BJ (cell line): ENCODE measurements around the gene LUC7L3. TPM values are rescaled to one million over a fixed set of nuclear protein-coding genes. Genes with fewer than 3 reads are reported as not detected.

Experiments
- CTCF ChIA-PET: fragments of 350-600 bp; formaldehyde crosslinking; extraction: SDS; loops from one replicate; lab custom pipeline; 2021; ENCODE audit warnings: antibody characterized with exemption, inconsistent platforms; lab: Yijun Ruan, JAX
- POLR2A ChIA-PET: fragments of 300-600 bp; sonication (Branson Sonifier 250); formaldehyde crosslinking; extraction: SDS; loops from one replicate; lab custom pipeline; 2021; ENCODE audit warnings: antibody characterized with exemption; lab: Charles Lee
- DNase-seq: peaks from one replicate; pipeline ENCODE4 v3.0.0-alpha.2; 2011; ENCODE audit warnings: low read depth
- H3K27me3 ChIP-seq: 2 replicates; pipeline ENCODE4 v1.6.0; 2011; ENCODE audit warnings: low read length; ENCODE audit not compliant: control insufficient read depth, insufficient read depth
- H3K36me3 ChIP-seq: 2 replicates; pipeline ENCODE4 v1.5.1; 2011; ENCODE audit warnings: low read length; ENCODE audit not compliant: control insufficient read depth, insufficient read depth
- H3K4me3 ChIP-seq: 2 replicates; pipeline ENCODE4 v1.5.1; 2011; ENCODE audit warnings: low read depth, mild to moderate bottlenecking, control low read depth, low read length
- CTCF ChIP-seq: IDR thresholded peaks from 2 replicates; pipeline ENCODE4 v1.5.1; 2011; ENCODE audit warnings: low read depth, mild to moderate bottlenecking, control low read depth, inconsistent platforms, low read length, moderate library complexity; ENCODE audit not compliant: insufficient read depth
- polyA plus RNA-seq: library from polyadenylated mRNA; depleted of rRNA; stranded (reverse); fragments of >200 nt; gene quantifications from 2 replicates; pipeline ENCODE4 v1.2.3, GENCODE V29; 2011

LUC7L3 gene
- polyA plus RNA-seq, 1 experiment: 55.6 TPM

- Histone ChIP-seq H3K27me3 (no peaks in the 10 kb centered on the region), H3K36me3 (peaks cover 13% of the 10 kb centered on the region), H3K4me3 (no peak overlapping the region)
- POLR2A ChIA-PET: no interaction called here
- TF ChIP-seq CTCF: no peak
- CTCF ChIA-PET: no interaction called here
- DNase-seq: no peak
Measured at GRCh38 chr17:50749245-50749644, 29.8 kb downstream of the LUC7L3 start.

- peaks cover 6% of the 10 kb centered on the region for H3K36me3 ChIP-seq
- H3K27me3 ChIP-seq: no peaks in the 10 kb centered on the region
- no peak for DNase-seq
- ChIA-PET POLR2A (no interaction called here), CTCF (no interaction called here)
- TF ChIP-seq CTCF: no peak
- no peak overlapping the region for H3K4me3 ChIP-seq
Measured at GRCh38 chr17:50754521-50754920, 35.1 kb downstream of the LUC7L3 start.

- no peaks in the 10 kb centered on the region for H3K27me3 ChIP-seq
- no peak for TF ChIP-seq CTCF
- DNase-seq: no peak
- ChIA-PET POLR2A (no interaction called here), CTCF (interaction anchor here (1.0 to 1.2 kb wide), 2 partner anchors 9 to 25 kb away, joined by 3 to 6 read pairs (median 5); no protein-coding TSS in a partner anchor)
- no peaks in the 10 kb centered on the region for H3K36me3 ChIP-seq
- no peak overlapping the region for H3K4me3 ChIP-seq
Measured at GRCh38 chr17:50758524-50758923, 39.1 kb downstream of the LUC7L3 start.

- Histone ChIP-seq H3K4me3 (no peak overlapping the region), H3K36me3 (no peaks in the 10 kb centered on the region), H3K27me3 (no peaks in the 10 kb centered on the region)
- ChIA-PET CTCF (interaction anchor here (1.0 to 1.2 kb wide), 2 partner anchors 9 to 24 kb away, joined by 3 to 6 read pairs; no protein-coding TSS in a partner anchor), POLR2A (no interaction called here)
- no peak for TF ChIP-seq CTCF
- DNase-seq: no peak
Measured at GRCh38 chr17:50758989-50759544, 39.7 kb downstream of the LUC7L3 start.

GRCh38 chr17:50762177-50762576, 42.8 kb downstream of the LUC7L3 start:
- Histone ChIP-seq H3K27me3 (peaks cover 2% of the 10 kb centered on the region; the same call in 1 of the 2 replicates), H3K36me3 (no peaks in the 10 kb centered on the region), H3K4me3 (no peak overlapping the region)
- CTCF ChIA-PET: interaction anchor here (1.0 to 3.7 kb wide), 3 partner anchors 18 to 81 kb away, joined by 3 to 25 read pairs (median 8); no protein-coding TSS in a partner anchor
- POLR2A ChIA-PET: no interaction called here
- no peak for TF ChIP-seq CTCF
- no peak for DNase-seq
